Endodermal cell (in vitro differentiated cells): Measurements from ENCODE around the gene TCF20. TPM values are rescaled to one million over a fixed set of nuclear protein-coding genes. Genes with fewer than 3 reads are reported as not detected.

ENCODE experiments used
- DNase-seq: peaks from one replicate; pipeline ENCODE4 v3.0.0-alpha.2; 2017
- H3K27ac ChIP-seq: 2 replicates; pipeline ENCODE4 v1.5.1; 2013; ENCODE audit warnings: mild to moderate bottlenecking, low read depth, low read length, moderate library complexity
- H3K27me3 ChIP-seq: 2 replicates; pipeline ENCODE4 v1.6.1; 2013; ENCODE audit warnings: mild to moderate bottlenecking, low read length, moderate library complexity; ENCODE audit not compliant: insufficient read depth, control insufficient read depth, poor library complexity, severe bottlenecking
- H3K36me3 ChIP-seq: 2 replicates; pipeline ENCODE4 v1.7.0; 2013; ENCODE audit warnings: mild to moderate bottlenecking, low read length, moderate library complexity; ENCODE audit not compliant: control insufficient read depth, insufficient read depth
- H3K4me1 ChIP-seq: one replicate; pipeline ENCODE4 v1.7.0; 2013; ENCODE audit warnings: low read length; ENCODE audit not compliant: control insufficient read depth, insufficient read depth
- H3K4me3 ChIP-seq: 2 replicates; pipeline ENCODE4 v1.5.1; 2013; ENCODE audit warnings: mild to moderate bottlenecking, low read length, moderate library complexity
- H3K9ac ChIP-seq: 2 replicates; pipeline ENCODE4 v1.6.1; 2013; ENCODE audit warnings: mild to moderate bottlenecking, low read length, moderate library complexity; ENCODE audit not compliant: poor library complexity, severe bottlenecking; ENCODE audit errors: extremely low read depth
- H3K9me3 ChIP-seq: 2 replicates; pipeline ENCODE4 v1.6.1; 2013; ENCODE audit warnings: mild to moderate bottlenecking, low read length, moderate library complexity; ENCODE audit not compliant: control insufficient read depth
- H3K27ac Mint-ChIP-seq: 2 replicates; pipeline ENCODE4 v1.8.0; 2020; ENCODE audit warnings: mixed read lengths
- H3K27me3 Mint-ChIP-seq: 2 replicates; pipeline ENCODE4 v1.8.0; 2021; ENCODE audit warnings: mild to moderate bottlenecking, mixed read lengths; ENCODE audit not compliant: insufficient read depth
- H3K36me3 Mint-ChIP-seq: 2 replicates; pipeline ENCODE4 v1.8.0; 2020; ENCODE audit warnings: low read depth, mixed read lengths
- H3K4me1 Mint-ChIP-seq: 2 replicates; pipeline ENCODE4 v1.8.0; 2020; ENCODE audit warnings: mixed read lengths
- H3K4me3 Mint-ChIP-seq: 2 replicates; pipeline ENCODE4 v1.8.0; 2020; ENCODE audit warnings: mild to moderate bottlenecking, moderate library complexity, mixed read lengths
- H3K9me3 Mint-ChIP-seq: 2 replicates; pipeline ENCODE4 v1.8.0; 2020; ENCODE audit warnings: mild to moderate bottlenecking, mixed read lengths
- CTCF ChIP-seq: fragments of 200-600 bp; sonication (generic); conservative IDR thresholded peaks from 2 replicates; pipeline ENCODE4 v1.5.0; 2021; ENCODE audit warnings: antibody characterized with exemption, mild to moderate bottlenecking
- WGBS, 2 experiments: methylation state at CpG; one replicate each; pipeline versions ENCODE4 v1.1.5 to v1.1.7; 2013; ENCODE audit warnings: missing lambda C conversion rate in 2 of 2, mixed read lengths in 1 of 2; ENCODE audit not compliant: insufficient coverage in 1 of 2, insufficient read length in 1 of 2; 5-methylcytosine and 5-hydroxymethylcytosine counted together
- total RNA-seq, 2 donors: library from RNA; stranded (reverse); fragmentation: NEBNext Ultra II Directional in 1 of 2; extraction: Animal tissue kit (Norgen Biotek cat#: 25700) in 1 of 2; gene quantifications; 2 replicates in 1 of 2; 3 replicates in 1 of 2; pipeline ENCODE4 v1.2.1, GENCODE V29; 2021

The TCF20 gene
- total RNA-seq, 2 donors from 2014 or later, result 113 to 134 TPM

GRCh38 chr22:42310291-42311015, 40.0 kb upstream of the TCF20 start:
- Histone ChIP-seq H3K9me3 (no peaks in the 10 kb centered on the region), H3K9ac (no peak overlapping the region), H3K27ac (peak overlapping the region; percentile 42), H3K36me3 (no peaks in the 10 kb centered on the region), H3K4me1 (peaks cover 23% of the 10 kb centered on the region), H3K27me3 (no peaks in the 10 kb centered on the region), H3K4me3 (no peak overlapping the region)
- no peaks in the 10 kb centered on the region for H3K27me3 Mint-ChIP-seq
- no peak for TF ChIP-seq CTCF
- H3K27ac Mint-ChIP-seq, result peak overlapping the region; percentile 76
- no peaks in the 10 kb centered on the region for H3K36me3 Mint-ChIP-seq
- 66 to 70% methylated on average over 14 to 16 of the region's 16 CpGs for whole genome bisulfite sequencing, 2 experiments
- peaks cover 42% of the 10 kb centered on the region for H3K4me1 Mint-ChIP-seq
- H3K4me3 Mint-ChIP-seq, result no peak overlapping the region
- no peaks in the 10 kb centered on the region for H3K9me3 Mint-ChIP-seq
- DNase-seq, result peak; percentile 66

- Histone ChIP-seq H3K36me3 (no peaks in the 10 kb centered on the region), H3K27ac (no peak overlapping the region), H3K4me1 (peaks cover 22% of the 10 kb centered on the region), H3K27me3 (no peaks in the 10 kb centered on the region), H3K4me3 (no peak overlapping the region), H3K9ac (no peak overlapping the region), H3K9me3 (no peaks in the 10 kb centered on the region)
- Mint-ChIP-seq H3K27me3 (peaks cover 3% of the 10 kb centered on the region), H3K36me3 (no peaks in the 10 kb centered on the region), H3K4me1 (peaks cover 38% of the 10 kb centered on the region), H3K4me3 (no peak overlapping the region), H3K27ac (no peak overlapping the region), H3K9me3 (no peaks in the 10 kb centered on the region)
- no peak for DNase-seq
- no peak for TF ChIP-seq CTCF
- WGBS, 2 experiments, result 78 to 90% methylated on average over 1 to 3 of the region's 3 CpGs
Observed at GRCh38 chr22:42309865-42310264, 39.4 kb upstream of the TCF20 start.

GRCh38 chr22:42308892-42309468, 38.5 kb upstream of the TCF20 start:
- no peak for DNase-seq
- TF ChIP-seq CTCF, result peak; percentile 54

More at GRCh38 chr22:42308892-42309468, 38.5 kb upstream of the TCF20 start:
- no peaks in the 10 kb centered on the region for H3K36me3 Mint-ChIP-seq
- Histone ChIP-seq H3K36me3 (no peaks in the 10 kb centered on the region), H3K4me1 (peaks cover 19% of the 10 kb centered on the region), H3K4me3 (no peak overlapping the region), H3K27me3 (no peaks in the 10 kb centered on the region), H3K9me3 (no peaks in the 10 kb centered on the region), H3K27ac (no peak overlapping the region), H3K9ac (no peak overlapping the region)
- WGBS, 2 experiments, result 90% methylated on average over 12 to 17 of the region's 17 CpGs
- no peak overlapping the region for H3K4me3 Mint-ChIP-seq
- peaks cover 36% of the 10 kb centered on the region for H3K4me1 Mint-ChIP-seq
- H3K9me3 Mint-ChIP-seq, result no peaks in the 10 kb centered on the region
- H3K27ac Mint-ChIP-seq, result no peak overlapping the region
- peaks cover 6% of the 10 kb centered on the region for H3K27me3 Mint-ChIP-seq
